K562 (cell line): ENCODE data around the gene PKHD1. TPM values are rescaled to one million over a fixed set of nuclear protein-coding genes. Genes with fewer than 3 reads are reported as not detected.

Source experiments
- ATAC-seq: fragments of 200-7000 bp; cut with Tn5 transposase; 3 replicates; pipeline ENCODE4 v1.9.1; 2020; ENCODE audit warnings: moderate library complexity
- BruUV-seq: library from RNA; stranded (reverse); fragments of 400-500 nt; replicated peaks from 2 replicates; lab custom pipeline; 2021; lab: Mats Ljungman, UMichigan
- CTCF ChIA-PET: fragments of 300-600 bp; formaldehyde crosslinking; extraction: SDS; loops from one replicate; lab custom pipeline; 2021; ENCODE audit warnings: low intra/inter-chr PET ratio; lab: Yijun Ruan, JAX
- POLR2A ChIA-PET: fragments of 300-600, 350-650 bp; sonication (Branson Sonifier 250); formaldehyde crosslinking; extraction: SDS; loops from one replicate; lab custom pipeline; 2021; ENCODE audit warnings: antibody characterized with exemption, inconsistent platforms; lab: Yijun Ruan, JAX
- DNase-seq, 4 experiments: peaks; one replicate each; pipeline versions ENCODE4 v3.0.0 to v3.0.0-alpha.2; 2011 to 2018; ENCODE audit warnings: low spot score in 3 of 4, mixed read lengths in 3 of 4; ENCODE audit errors: extremely low read depth in 1 of 4
- FAIRE-seq: peaks from 2 replicates; lab custom pipeline; 2011; peaks lifted over from hg19 to GRCh38; lab: Jason Lieb, UNC
- H2AFZ ChIP-seq: 2 replicates; pipeline ENCODE4 v1.6.0; 2011; ENCODE audit warnings: low read depth, low read length, control low read depth, inconsistent platforms
- H3K27ac ChIP-seq: fragments of 200-600 bp; 3 replicates; pipeline ENCODE4 v1.8.0; 2011; ENCODE audit warnings: low read depth, mild to moderate bottlenecking, control low read depth, inconsistent platforms, low read length, moderate library complexity, mixed read lengths; ENCODE audit errors: extremely low read depth
- H3K27me3 ChIP-seq, 2 experiments: fragments of 300-600 bp in 1 of 2; 2 replicates in 1 of 2; 3 replicates in 1 of 2; pipeline versions ENCODE4 v1.6.0 to v1.8.0; 2011; ENCODE audit warnings: inconsistent platforms in 2 of 2, low read length in 2 of 2, mild to moderate bottlenecking in 1 of 2, mixed read lengths in 1 of 2, moderate library complexity in 1 of 2; ENCODE audit not compliant: control insufficient read depth in 2 of 2, insufficient read depth in 2 of 2
- H3K36me3 ChIP-seq: fragments of 300-600 bp; 3 replicates; pipeline ENCODE4 v1.8.0; 2011; ENCODE audit warnings: mild to moderate bottlenecking, low read length, inconsistent platforms; ENCODE audit not compliant: control insufficient read depth, insufficient read depth
- H3K4me1 ChIP-seq, 2 experiments: fragments of 200-600 bp in 1 of 2; replicated peaks in 1 of 2; 2 replicates in 1 of 2; 3 replicates in 1 of 2; pipeline versions ENCODE4 v1.5.1 to v1.8.0; 2011; ENCODE audit warnings: inconsistent platforms in 2 of 2, low read length in 2 of 2, mild to moderate bottlenecking in 1 of 2, mixed read lengths in 1 of 2, moderate library complexity in 1 of 2; ENCODE audit not compliant: control insufficient read depth in 2 of 2, insufficient read depth in 2 of 2
- H3K4me2 ChIP-seq: 2 replicates; pipeline ENCODE4 v1.6.1; 2011; ENCODE audit warnings: low read length, control low read depth, inconsistent platforms, mixed read lengths; ENCODE audit not compliant: insufficient read depth
- H3K4me3 ChIP-seq: fragments of 200-600 bp; sonication (generic), shearing (Covaris generic); 2 replicates; pipeline ENCODE4 v1.5.1; 2016; ENCODE audit warnings: control low read depth, inconsistent platforms
- H3K79me2 ChIP-seq: fragments of 200-600 bp; 3 replicates; pipeline ENCODE4 v1.8.0; 2011; ENCODE audit warnings: low read length, inconsistent platforms; ENCODE audit not compliant: control insufficient read depth, insufficient read depth
- H3K9ac ChIP-seq, 2 experiments: 2 replicates each; pipeline versions ENCODE4 v1.6.0 to v1.6.1; 2011; ENCODE audit warnings: low read depth in 2 of 2, low read length in 2 of 2, control low read depth in 1 of 2, inconsistent platforms in 1 of 2, mild to moderate bottlenecking in 1 of 2, mixed read lengths in 1 of 2; ENCODE audit not compliant: insufficient read depth in 1 of 2
- H3K9me1 ChIP-seq: one replicate; pipeline ENCODE4 v1.6.0; 2011; ENCODE audit warnings: inconsistent platforms, mild to moderate bottlenecking, low read length, moderate library complexity; ENCODE audit not compliant: control insufficient read depth, insufficient read depth
- H3K9me3 ChIP-seq: replicated peaks from 2 replicates; pipeline ENCODE4 v1.5.1; 2011; ENCODE audit warnings: low read depth, low read length, inconsistent platforms; ENCODE audit not compliant: control insufficient read depth, insufficient read depth
- H4K20me1 ChIP-seq: replicated peaks from 2 replicates; pipeline ENCODE4 v1.6.1; 2011; ENCODE audit warnings: low read length, inconsistent platforms, mixed read lengths; ENCODE audit not compliant: control insufficient read depth, insufficient read depth
- CHD4 ChIP-seq: fragments of 200-600 bp; sonication (generic); IDR thresholded peaks from 3 replicates; pipeline ENCODE4 v1.6.1; 2012; ENCODE audit warnings: low read depth, mild to moderate bottlenecking, mixed read lengths, low read length, inconsistent platforms; ENCODE audit not compliant: insufficient read depth, insufficient replicate concordance, poor library complexity, severe bottlenecking
- ESRRB ChIP-seq: fragments of 250-450 bp; sonication (Bioruptor Pico); IDR thresholded peaks from 2 replicates; pipeline ENCODE4 v1.5.0; 2020; ENCODE audit warnings: mild to moderate bottlenecking, moderate library complexity, borderline replicate concordance
- FOSL1 ChIP-seq: fragments of 200-800 bp; sonication (Bioruptor generic); conservative IDR thresholded peaks from 2 replicates; pipeline ENCODE4 v1.6.1; 2016; ENCODE audit warnings: missing genetic modification characterization, missing compliant biosample characterization
- PBX2 ChIP-seq, 2 experiments: IDR thresholded peaks in 1 of 2; conservative IDR thresholded peaks in 1 of 2; 2 replicates each; pipeline ENCODE4 v1.6.1; 2016; ENCODE audit warnings: low read depth in 2 of 2, mild to moderate bottlenecking in 1 of 2, missing compliant biosample characterization in 1 of 2, missing genetic modification characterization in 1 of 2, moderate library complexity in 1 of 2
- SREBF2 ChIP-seq: sonication (generic); formaldehyde crosslinking; IDR thresholded peaks from 2 replicates; pipeline ENCODE4 v1.4.0; 2020; ENCODE audit warnings: mild to moderate bottlenecking, missing genetic modification reagents
- ZNF589 ChIP-seq: fragments of 200-800 bp; sonication (Bioruptor generic); IDR thresholded peaks from 2 replicates; pipeline ENCODE4 v1.6.1; 2016; ENCODE audit warnings: low read depth, missing genetic modification characterization, missing compliant biosample characterization
- WGBS: fragments of 100-300 bp; shearing (Covaris generic); methylation state at CpG from one replicate; pipeline ENCODE4 v1.1.6; 2016; ENCODE audit warnings: low coverage, mixed read lengths; ENCODE audit not compliant: insufficient coverage; ENCODE audit errors: missing lambda C conversion rate; 5-methylcytosine and 5-hydroxymethylcytosine counted together
- in situ Hi-C: fragments of 300-500 bp; cut with MboI; formaldehyde crosslinking; loops from 4 replicates; pipeline ENCODE4 v1.15.0; 2018; ENCODE audit warnings: inconsistent platforms, mixed read lengths
- intact Hi-C: fragments of 100-400 bp; cut with micrococcal nuclease; formaldehyde crosslinking; loops from 2 replicates; pipeline ENCODE4 v1.14.2; 2022
- polyA plus RNA-seq, 8 experiments: library from polyadenylated mRNA; depleted of rRNA in 4 of 8; stranded (reverse) in 5 of 8; unstranded in 3 of 8; fragments of >200 nt; fragmentation: Nextera tagmentation in 2 of 8; fragmentation: Illumina TruSeq in 1 of 8; extraction: Ambion mirVana in 2 of 8; extraction: Trizol in 1 of 8; gene quantifications; 2 replicates each; pipeline versions ENCODE4 v1.2.1 to v1.2.3, GENCODE V29; 2011 to 2014; ENCODE audit warnings: inconsistent platforms in 1 of 8, missing spikeins in 1 of 8
- total RNA-seq, 7 experiments: library from RNA; depleted of rRNA in 6 of 7; stranded (reverse); fragments of >200 nt in 6 of 7; fragmentation: Illumina TruSeq in 2 of 7; extraction: Trizol in 2 of 7; gene quantifications; 2 replicates each; pipeline versions ENCODE4 v1.2.1 to v1.2.3, GENCODE V29; 2011 to 2021; ENCODE audit warnings: low replicate concordance in 1 of 7
- TF ChIP-seq, protein P1 (sequence below): sonication (generic); formaldehyde crosslinking; IDR thresholded peaks from 2 replicates; pipeline ENCODE4 v1.5.0; 2020; ENCODE audit warnings: missing genetic modification reagents
- TF ChIP-seq, protein P2 (sequence below): fragments of 200-800 bp; sonication (Bioruptor generic); IDR thresholded peaks from 2 replicates; pipeline ENCODE4 v1.6.1; 2017; ENCODE audit warnings: missing genetic modification characterization, missing compliant biosample characterization

Gene PKHD1
- total and polyA plus RNA-seq, 9 of the 15 experiments (the other 6 are each of a cell fraction or from before 2014, with no cell fraction given), result 0.01 to 0.04 (median 0.01) TPM; not detected in 6

GRCh38 chr6:51737580-51738360 is 349.6 kb downstream of the PKHD1 start:
- WGBS, result under 1% methylated on average over 6 of the region's 6 CpGs
- H4K20me1 ChIP-seq, result no peaks in the 10 kb centered on the region
- DNase-seq (no peak), FAIRE-seq (no peak), ATAC-seq (no peak)
- H3K9ac ChIP-seq, result no peak overlapping the region
- H3K9me3 ChIP-seq, result no peaks in the 10 kb centered on the region
- no TSS peak for BruUV-seq
- in situ Hi-C loops (no loop called here), intact Hi-C loops (no loop called here)
- no peaks in the 10 kb centered on the region for H3K27me3 ChIP-seq
- no peaks in the 10 kb centered on the region for H3K9me1 ChIP-seq
- POLR2A ChIA-PET, result no interaction called here
- no peak overlapping the region for H3K27ac ChIP-seq
- no peak overlapping the region for H2AFZ ChIP-seq
- H3K79me2 ChIP-seq, result no peaks in the 10 kb centered on the region
- no peaks in the 10 kb centered on the region for H3K4me1 ChIP-seq
- TF ChIP-seq SREBF2 (CRISPR knock-in tag), result no peak
- CTCF ChIA-PET, result no interaction called here
- H3K4me2 ChIP-seq, result no peak overlapping the region
- no peaks in the 10 kb centered on the region for H3K36me3 ChIP-seq
- no peak overlapping the region for H3K4me3 ChIP-seq

- no peak overlapping the region for H3K27ac ChIP-seq
Observed at GRCh38 chr6:51725155-51725554, 362.3 kb downstream of the PKHD1 start.

More at GRCh38 chr6:51725155-51725554, 362.3 kb downstream of the PKHD1 start:
- ATAC-seq, result no peak
- no peak overlapping the region for H3K4me2 ChIP-seq
- no peak overlapping the region for H3K4me3 ChIP-seq
- no peak overlapping the region for H2AFZ ChIP-seq
- no peaks in the 10 kb centered on the region for H3K79me2 ChIP-seq
- WGBS, result 0% methylated on average over 2 of the region's 2 CpGs
- CTCF ChIA-PET, result no interaction called here
- no TSS peak for BruUV-seq
- H3K9me1 ChIP-seq, result no peaks in the 10 kb centered on the region
- no peaks in the 10 kb centered on the region for H3K9me3 ChIP-seq
- no peak for FAIRE-seq
- H3K36me3 ChIP-seq, result no peaks in the 10 kb centered on the region
- intact Hi-C loops, result no loop called here
- POLR2A ChIA-PET, result no interaction called here
- DNase-seq, result no peak
- TF ChIP-seq, protein P1, sequence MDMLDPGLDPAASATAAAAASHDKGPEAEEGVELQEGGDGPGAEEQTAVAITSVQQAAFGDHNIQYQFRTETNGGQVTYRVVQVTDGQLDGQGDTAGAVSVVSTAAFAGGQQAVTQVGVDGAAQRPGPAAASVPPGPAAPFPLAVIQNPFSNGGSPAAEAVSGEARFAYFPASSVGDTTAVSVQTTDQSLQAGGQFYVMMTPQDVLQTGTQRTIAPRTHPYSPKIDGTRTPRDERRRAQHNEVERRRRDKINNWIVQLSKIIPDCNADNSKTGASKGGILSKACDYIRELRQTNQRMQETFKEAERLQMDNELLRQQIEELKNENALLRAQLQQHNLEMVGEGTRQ (CRISPR knock-in tag), result no peak
- no peak for TF ChIP-seq FOSL1 (tag)
- TF ChIP-seq PBX2 (CRISPR knock-in tag; IDR thresholded peaks at IDR 0.05; ENCODE audit: low read depth), result no peak
- TF ChIP-seq PBX2 (tag; conservative IDR thresholded peaks at IDR 0.05; ENCODE audit: low read depth), result no peak
- no peak for TF ChIP-seq CHD4
- TF ChIP-seq, protein P2, sequence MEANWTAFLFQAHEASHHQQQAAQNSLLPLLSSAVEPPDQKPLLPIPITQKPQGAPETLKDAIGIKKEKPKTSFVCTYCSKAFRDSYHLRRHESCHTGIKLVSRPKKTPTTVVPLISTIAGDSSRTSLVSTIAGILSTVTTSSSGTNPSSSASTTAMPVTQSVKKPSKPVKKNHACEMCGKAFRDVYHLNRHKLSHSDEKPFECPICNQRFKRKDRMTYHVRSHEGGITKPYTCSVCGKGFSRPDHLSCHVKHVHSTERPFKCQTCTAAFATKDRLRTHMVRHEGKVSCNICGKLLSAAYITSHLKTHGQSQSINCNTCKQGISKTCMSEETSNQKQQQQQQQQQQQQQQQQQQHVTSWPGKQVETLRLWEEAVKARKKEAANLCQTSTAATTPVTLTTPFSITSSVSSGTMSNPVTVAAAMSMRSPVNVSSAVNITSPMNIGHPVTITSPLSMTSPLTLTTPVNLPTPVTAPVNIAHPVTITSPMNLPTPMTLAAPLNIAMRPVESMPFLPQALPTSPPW, result no peak
- TF ChIP-seq ESRRB (CRISPR knock-in tag), result no peak
- TF ChIP-seq ZNF589, result no peak
- H4K20me1 ChIP-seq, result no peaks in the 10 kb centered on the region
- H3K4me1 ChIP-seq, result no peaks in the 10 kb centered on the region
- no peaks in the 10 kb centered on the region for H3K27me3 ChIP-seq
- in situ Hi-C loops, result no loop called here
- H3K9ac ChIP-seq, result no peak overlapping the region
